MCF 10A (cell line): Measurements from ENCODE around the gene D2HGDH. TPM values are rescaled to one million over a fixed set of nuclear protein-coding genes. Genes with fewer than 3 reads are reported as not detected.
A peak's percentile ranks its signal among the peaks of the same experiment; 100 is the strongest.
"Not testable (repeated sequence)": the region's sequence is repeated elsewhere in the genome, so short reads cannot be mapped to it uniquely, and the experiment has no call there.

Experiments used
- BruUV-seq: library from RNA; stranded (reverse); fragments of 400-500 nt; replicated peaks from 2 replicates; lab custom pipeline; 2021; lab: Mats Ljungman, UMichigan
- CTCF ChIA-PET: fragments of 300-600 bp; sonication (Branson Sonifier 250); formaldehyde crosslinking; extraction: SDS; loops from one replicate; lab custom pipeline; 2021; ENCODE audit warnings: antibody characterized with exemption, inconsistent platforms; lab: Yijun Ruan, JAX
- POLR2A ChIA-PET: fragments of 300-600, 350-650 bp; sonication (Branson Sonifier 250); formaldehyde crosslinking; extraction: SDS; loops from one replicate; lab custom pipeline; 2020; ENCODE audit warnings: antibody characterized with exemption, inconsistent platforms; lab: Yijun Ruan, JAX
- DNase-seq: peaks from one replicate; pipeline ENCODE4 v3.0.0-alpha.2; 2018; ENCODE audit not compliant: unreplicated experiment
- H3K27ac Mint-ChIP-seq: one replicate; pipeline ENCODE4 v1.8.0; 2022; ENCODE audit warnings: mild to moderate bottlenecking, low read depth, mixed read lengths; ENCODE audit not compliant: unreplicated experiment
- H3K27me3 Mint-ChIP-seq: one replicate; pipeline ENCODE4 v1.8.0; 2022; ENCODE audit warnings: mixed read lengths; ENCODE audit not compliant: insufficient read depth, unreplicated experiment
- H3K36me3 Mint-ChIP-seq: one replicate; pipeline ENCODE4 v1.8.0; 2022; ENCODE audit warnings: mild to moderate bottlenecking, moderate library complexity, mixed read lengths; ENCODE audit not compliant: insufficient read depth, unreplicated experiment
- H3K4me1 Mint-ChIP-seq: one replicate; pipeline ENCODE4 v1.8.0; 2022; ENCODE audit warnings: mixed read lengths; ENCODE audit not compliant: insufficient read depth, unreplicated experiment
- H3K4me3 Mint-ChIP-seq: one replicate; pipeline ENCODE4 v1.8.0; 2022; ENCODE audit warnings: mild to moderate bottlenecking, moderate library complexity, mixed read lengths; ENCODE audit not compliant: unreplicated experiment
- H3K9me3 Mint-ChIP-seq: one replicate; pipeline ENCODE4 v1.8.0; 2022; ENCODE audit warnings: mixed read lengths; ENCODE audit not compliant: unreplicated experiment
- CTCF ChIP-seq: fragments of 200-600 bp; IDR thresholded peaks from one replicate; pipeline ENCODE4 v1.8.0; 2022; ENCODE audit warnings: antibody characterized with exemption, mild to moderate bottlenecking; ENCODE audit not compliant: unreplicated experiment
- intact Hi-C: fragments of 100-400 bp; cut with micrococcal nuclease; formaldehyde crosslinking; loops from 2 replicates; pipeline ENCODE4 v1.14.1; 2022
- total RNA-seq: library from RNA; stranded (reverse); gene quantifications from 2 replicates; pipeline ENCODE4 v1.2.3, GENCODE V29; 2022

D2HGDH gene
- total RNA-seq, 1 experiment from 2014 or later = 41.5 TPM

DNA sequence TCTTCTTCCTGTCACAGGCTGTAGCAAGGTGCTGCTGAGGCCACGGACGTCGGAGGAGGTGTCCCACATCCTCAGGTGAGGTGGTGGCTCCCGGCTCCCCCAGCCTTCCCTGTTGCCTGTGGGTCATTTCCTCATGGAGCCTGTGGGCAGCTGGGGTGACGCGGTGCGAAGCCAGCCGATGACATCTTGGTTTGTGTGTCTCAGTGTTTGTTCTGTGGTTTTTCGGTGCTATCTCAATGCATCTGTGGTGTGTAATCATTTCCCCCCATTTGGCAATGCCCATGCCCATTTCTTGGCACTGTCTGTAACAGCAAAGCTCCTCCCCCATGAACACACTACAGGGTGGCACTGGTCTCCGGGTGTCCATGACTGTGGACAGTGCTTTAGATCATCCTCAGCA is 6.6 kb downstream of the D2HGDH start:
- peaks cover 15% of the 10 kb centered on the region for H3K4me1 Mint-ChIP-seq
- ChIA-PET CTCF (interaction anchor here (1.0 kb wide), 1 partner anchor 137 kb away, joined by 4 read pairs; no protein-coding TSS in a partner anchor), POLR2A (no interaction called here)
- no peaks in the 10 kb centered on the region for H3K27me3 Mint-ChIP-seq
- H3K9me3 Mint-ChIP-seq = peaks cover 4% of the 10 kb centered on the region
- H3K4me3 Mint-ChIP-seq = no peak overlapping the region
- peaks cover 25% of the 10 kb centered on the region for H3K36me3 Mint-ChIP-seq
- peak; percentile 84 for DNase-seq
- no peak overlapping the region for H3K27ac Mint-ChIP-seq
- BruUV-seq = no TSS peak
- intact Hi-C loops = no loop called here
- no peak for TF ChIP-seq CTCF

GRCh38 chr2:241742320-241742939 is 8.0 kb downstream of the D2HGDH start:
- no TSS peak for BruUV-seq
- no peaks in the 10 kb centered on the region for H3K27me3 Mint-ChIP-seq
- H3K4me1 Mint-ChIP-seq = peaks cover 9% of the 10 kb centered on the region
- H3K4me3 Mint-ChIP-seq = no peak overlapping the region
- H3K36me3 Mint-ChIP-seq = peaks cover 32% of the 10 kb centered on the region
- intact Hi-C loops = no loop called here
- ChIA-PET POLR2A (no interaction called here), CTCF (no interaction called here)
- H3K9me3 Mint-ChIP-seq = peaks cover 8% of the 10 kb centered on the region
- no peak overlapping the region for H3K27ac Mint-ChIP-seq
- no peak for TF ChIP-seq CTCF
- DNase-seq = no peak

- H3K4me3 Mint-ChIP-seq, H3K9me3 Mint-ChIP-seq, CTCF ChIA-PET, DNase-seq, intact Hi-C loops, POLR2A ChIA-PET, BruUV-seq, H3K27me3 Mint-ChIP-seq, H3K27ac Mint-ChIP-seq, H3K4me1 Mint-ChIP-seq: not testable (repeated sequence)
- H3K36me3 Mint-ChIP-seq = peaks cover 35% of the 10 kb centered on the region
Measured at GRCh38 chr2:241743008-241743407, 8.6 kb downstream of the D2HGDH start.

GRCh38 chr2:241743620-241744019 is 9.2 kb downstream of the D2HGDH start:
- intact Hi-C loops = no loop called here
- TF ChIP-seq CTCF = no peak
- H3K4me3 Mint-ChIP-seq = no peak overlapping the region
- H3K9me3 Mint-ChIP-seq = peaks cover 8% of the 10 kb centered on the region
- peaks cover 5% of the 10 kb centered on the region for H3K4me1 Mint-ChIP-seq
- peaks cover 34% of the 10 kb centered on the region for H3K36me3 Mint-ChIP-seq
- H3K27me3 Mint-ChIP-seq = no peaks in the 10 kb centered on the region
- no peak overlapping the region for H3K27ac Mint-ChIP-seq
- POLR2A ChIA-PET = interaction anchor here (0.6 kb wide), 1 partner anchor 113 kb away, joined by 3 read pairs; no protein-coding TSS in a partner anchor
- no TSS peak for BruUV-seq
- CTCF ChIA-PET = no interaction called here
- DNase-seq = no peak
